UCSD-AML1 (cell line): ENCODE results near the gene STAT4.

Experiments used
- DNase-seq: peaks from one replicate; lab custom pipeline; 2025; ENCODE audit not compliant: unreplicated experiment; lab: John Stamatoyannopoulos, UW

The STAT4 gene

DNA sequence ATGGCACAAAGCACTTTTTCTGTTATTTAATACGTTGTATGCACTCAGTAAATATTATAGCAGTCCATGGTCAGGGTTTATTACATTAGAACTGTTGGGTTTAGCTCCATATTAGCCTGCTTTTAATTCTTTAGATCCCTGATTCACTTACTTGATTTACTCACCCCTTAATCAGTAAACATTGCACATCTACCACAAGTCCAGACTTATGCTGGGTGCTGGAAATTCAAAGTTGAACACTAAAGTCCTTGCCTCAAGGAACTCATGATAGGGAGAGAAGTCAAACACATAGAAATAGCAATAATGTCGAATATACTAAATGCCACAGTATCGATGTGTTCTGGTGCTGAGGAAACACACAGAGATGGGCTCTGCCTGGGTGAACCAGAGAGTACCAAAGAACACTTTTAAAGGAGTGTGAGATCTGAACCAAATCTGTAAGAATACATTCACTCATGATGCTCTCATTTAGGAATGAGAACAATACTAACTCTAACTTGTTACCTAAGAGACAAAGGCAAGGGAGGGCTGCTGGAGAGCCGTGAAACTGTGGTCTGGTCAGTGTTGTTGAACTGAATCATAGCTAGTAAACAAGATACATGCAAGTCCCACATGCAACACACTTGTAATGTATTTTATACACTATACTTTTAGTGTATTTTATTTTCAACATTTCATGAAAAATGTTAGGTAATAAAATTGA lies 4.9 kb downstream of the STAT4 start:
- no peak for DNase-seq

DNA sequence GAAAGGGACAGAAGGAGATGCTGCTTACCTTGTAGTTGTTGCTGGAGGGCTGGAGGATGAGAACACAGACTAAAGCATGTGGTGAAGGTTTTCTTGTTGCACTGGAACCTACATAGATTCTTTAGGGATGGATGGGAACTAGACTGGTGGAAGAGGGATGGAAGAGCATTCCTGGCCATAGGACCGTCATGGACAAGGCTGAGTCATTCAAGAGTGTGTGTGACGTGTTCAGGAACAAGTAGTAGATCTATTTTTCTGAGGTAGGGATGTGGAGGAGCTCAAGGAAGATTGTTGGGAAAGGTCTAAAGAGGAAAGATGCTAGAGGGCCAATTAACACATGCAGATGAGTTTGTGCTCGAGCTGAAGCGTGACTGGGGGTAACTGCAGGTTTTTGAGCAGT lies 6.6 kb downstream of the STAT4 start:
- no peak for DNase-seq

DNA sequence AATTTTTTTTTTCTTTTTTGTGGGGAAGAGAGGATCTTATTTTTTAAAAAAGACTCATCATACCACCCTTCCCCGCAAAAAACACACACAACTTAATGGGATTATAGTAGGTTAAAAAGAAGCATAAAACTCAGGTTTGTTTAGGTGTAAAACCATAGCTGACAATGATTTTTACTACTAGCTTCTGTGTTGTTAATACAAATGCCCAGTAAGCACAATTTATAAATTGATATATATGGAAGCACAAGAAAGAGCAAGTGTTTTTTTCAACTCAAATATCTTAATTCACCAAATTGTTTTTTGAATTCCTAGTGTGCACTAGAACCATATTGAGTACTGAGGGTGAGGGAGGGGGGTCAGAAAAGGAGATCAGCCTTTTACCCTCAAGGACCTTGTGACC lies 7.0 kb downstream of the STAT4 start:
- no peak for DNase-seq

DNA sequence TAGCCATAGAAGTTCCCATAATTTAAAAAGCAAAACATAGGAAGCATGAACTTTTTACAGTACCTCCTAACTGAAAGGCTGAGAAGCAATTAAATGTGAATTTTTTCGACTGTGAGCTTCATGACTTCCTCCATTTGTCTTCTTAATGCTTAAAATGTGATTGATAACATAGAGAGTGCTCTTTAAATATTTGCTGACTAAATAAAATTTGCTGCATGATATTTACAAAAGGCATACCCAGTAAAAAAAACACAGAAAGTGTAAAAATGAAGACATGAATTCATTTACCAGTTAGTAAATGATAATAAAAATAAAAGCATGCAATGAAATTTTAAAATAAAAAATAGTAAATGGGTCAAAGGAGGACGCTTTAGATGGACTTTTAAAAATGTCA lies 21.9 kb downstream of the STAT4 start:
- DNase-seq = no peak

DNA sequence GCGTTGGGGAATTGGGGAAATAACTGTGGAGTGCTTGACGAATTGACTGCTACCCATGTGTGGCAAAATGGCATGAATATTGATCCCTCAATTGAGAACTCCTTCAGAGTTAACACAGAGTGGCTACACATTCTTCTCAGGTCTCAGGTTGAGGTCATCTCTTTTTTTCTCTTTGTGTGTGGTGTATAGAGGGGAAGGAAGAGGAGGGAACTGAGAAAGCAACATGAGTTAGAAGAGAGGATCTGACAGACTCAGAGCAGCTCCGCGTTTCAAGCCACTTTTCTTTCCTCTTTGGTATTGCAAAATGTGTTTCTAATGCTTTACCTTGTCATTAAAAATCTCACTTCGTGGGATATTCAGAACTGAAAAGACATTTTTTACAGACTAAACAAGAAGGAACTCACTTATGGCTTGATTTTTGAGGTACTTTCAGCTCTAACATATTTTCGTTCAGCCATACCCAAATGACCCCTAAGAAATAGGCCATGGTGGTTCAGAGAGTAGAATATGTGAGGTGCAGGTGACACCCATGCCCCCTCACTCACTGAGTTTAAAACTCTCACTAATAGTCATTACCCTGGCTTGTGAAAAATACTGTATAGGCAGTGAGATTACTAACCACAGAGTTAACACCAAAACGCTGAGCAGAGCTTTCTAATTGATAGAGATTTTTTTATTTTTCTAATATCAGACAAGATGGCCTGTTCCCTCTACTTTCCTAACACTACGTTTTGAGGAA lies 22.5 kb downstream of the STAT4 start:
- no peak for DNase-seq

DNA sequence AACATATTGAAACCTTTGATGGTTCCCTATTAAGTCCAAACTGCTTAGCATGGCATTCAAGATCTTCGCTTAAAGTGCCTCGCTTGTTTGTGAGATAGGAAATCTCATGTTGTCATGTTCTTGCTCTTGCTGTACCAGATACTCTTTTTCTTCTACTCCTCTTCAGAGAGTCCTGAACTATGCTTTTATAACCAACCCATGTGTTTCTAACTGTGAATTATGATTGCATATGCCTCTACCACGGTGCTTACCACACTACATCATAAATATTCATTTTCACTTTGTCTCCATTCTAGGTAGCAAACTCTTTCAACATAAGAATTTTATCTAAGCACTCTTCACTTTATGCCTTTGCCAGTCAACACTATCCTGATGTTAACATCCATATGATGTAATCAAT lies 23.6 kb downstream of the STAT4 start:
- no peak for DNase-seq

DNA sequence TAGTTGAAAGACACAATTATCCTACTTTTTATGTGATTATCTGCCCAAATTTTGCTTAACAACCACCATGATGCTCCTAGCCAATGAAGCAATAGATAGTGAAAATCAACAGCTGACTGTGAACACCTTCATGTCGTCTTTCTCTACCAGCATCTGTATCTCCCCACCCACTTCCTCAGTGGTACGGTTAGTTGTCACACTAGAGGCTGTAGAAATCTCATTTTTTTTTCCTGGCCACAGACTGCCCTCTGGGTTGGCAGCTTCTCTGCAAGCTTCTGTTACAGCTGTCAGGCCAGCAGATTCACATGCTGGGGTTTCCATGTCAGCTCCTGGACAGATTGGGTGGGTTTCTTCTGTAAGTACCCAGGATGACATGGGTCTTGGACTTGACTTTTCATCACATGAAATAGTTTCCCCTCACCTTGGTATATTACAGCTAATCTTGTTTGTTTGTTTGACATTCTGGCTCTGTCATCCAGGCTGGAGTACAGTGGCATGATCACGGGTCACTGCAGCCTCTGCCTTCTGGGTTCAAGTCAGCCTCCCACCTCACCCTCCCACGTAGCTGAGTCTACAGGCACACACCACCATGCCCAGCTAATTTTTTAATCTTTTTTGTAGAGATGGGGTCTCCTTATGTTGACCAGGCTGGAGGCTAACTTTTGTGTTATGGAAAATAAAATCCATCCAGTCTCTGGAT lies 24.3 kb downstream of the STAT4 start:
- DNase-seq = no peak

DNA sequence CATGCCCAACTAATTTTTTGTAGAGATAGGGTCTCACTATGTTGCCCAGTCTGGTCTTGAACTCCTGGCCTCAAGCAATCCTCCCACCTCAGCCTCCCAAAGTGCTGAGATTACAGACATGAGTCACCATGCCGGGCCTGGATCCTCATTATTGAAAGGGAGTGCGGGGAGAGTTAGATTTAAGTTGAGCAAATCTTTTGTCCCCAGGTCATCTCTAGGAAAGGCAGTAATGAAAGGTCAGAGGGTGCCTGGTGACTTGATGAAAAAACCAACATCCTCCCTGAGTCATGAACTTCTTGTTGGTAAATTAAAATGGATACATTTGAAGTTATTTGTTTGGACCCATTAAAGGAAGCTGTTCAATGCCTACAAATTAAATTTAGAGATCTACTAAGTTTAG lies 25.1 kb downstream of the STAT4 start:
- no peak for DNase-seq

DNA sequence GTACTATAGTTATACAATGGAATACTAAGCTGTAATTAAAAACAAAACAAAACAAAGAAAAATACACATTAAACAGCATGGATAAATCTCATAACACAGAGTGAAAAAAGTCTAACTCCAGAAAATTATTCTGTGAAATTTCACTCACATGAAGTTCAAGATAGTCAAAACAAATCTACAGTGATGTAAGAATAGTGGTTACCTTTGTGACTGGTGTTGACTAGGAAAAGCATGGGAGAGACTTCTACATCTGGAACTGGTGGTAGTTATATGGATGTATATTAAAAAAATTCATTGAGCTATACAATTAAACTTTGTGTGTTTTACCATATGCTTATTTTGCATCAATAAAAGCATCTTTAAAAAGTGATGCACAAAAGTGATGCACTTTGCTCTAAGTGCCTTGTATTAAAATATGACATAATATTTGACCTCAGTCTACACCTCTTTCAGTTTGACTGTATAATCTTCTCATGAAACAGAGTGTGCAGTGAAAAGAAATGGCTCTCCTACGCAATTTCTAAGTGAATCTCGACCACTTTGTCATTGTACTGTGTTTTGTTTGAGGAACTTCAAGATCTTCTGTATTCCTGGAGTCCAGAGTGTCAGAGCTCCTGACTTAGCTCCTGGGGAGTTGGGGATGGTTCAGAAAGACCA lies 28.0 kb downstream of the STAT4 start:
- DNase-seq = no peak

DNA sequence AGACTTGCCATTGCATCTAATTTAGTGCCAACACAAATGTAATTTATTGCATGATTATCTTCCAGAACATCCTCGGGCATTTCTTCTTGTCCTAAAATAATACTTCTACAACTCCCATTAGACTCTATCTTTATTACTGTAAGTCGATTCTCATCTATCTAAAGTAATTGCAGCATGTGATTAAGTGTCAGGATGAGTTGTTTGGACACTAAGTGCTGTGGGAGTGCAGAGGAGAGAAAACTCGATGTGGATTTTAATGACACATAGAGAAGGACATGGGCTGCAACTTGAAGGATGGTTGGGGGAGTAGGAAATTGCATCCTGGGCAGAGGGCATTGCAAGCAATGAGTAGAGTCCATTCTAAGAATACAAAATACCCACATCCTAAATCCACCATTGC lies 33.5 kb downstream of the STAT4 start:
- no peak for DNase-seq

DNA sequence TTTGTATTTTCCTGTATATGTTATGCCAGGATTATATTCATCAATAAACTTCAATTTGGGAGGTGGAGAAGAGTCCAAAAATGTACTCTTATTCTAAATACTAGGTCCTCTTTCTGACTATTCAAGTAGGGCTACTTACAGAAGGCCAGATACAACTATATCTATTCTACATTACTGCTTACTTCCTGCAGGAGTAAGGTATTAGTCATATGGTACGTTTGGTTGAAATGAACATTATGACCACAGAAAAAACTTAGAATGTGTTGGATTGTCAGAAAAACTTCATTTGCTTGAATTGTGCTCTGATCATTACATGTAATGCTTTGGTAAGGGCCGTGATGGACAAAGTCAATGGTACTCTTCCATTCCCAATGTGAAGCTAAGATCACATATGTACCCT lies 35.0 kb downstream of the STAT4 start:
- no peak for DNase-seq

DNA sequence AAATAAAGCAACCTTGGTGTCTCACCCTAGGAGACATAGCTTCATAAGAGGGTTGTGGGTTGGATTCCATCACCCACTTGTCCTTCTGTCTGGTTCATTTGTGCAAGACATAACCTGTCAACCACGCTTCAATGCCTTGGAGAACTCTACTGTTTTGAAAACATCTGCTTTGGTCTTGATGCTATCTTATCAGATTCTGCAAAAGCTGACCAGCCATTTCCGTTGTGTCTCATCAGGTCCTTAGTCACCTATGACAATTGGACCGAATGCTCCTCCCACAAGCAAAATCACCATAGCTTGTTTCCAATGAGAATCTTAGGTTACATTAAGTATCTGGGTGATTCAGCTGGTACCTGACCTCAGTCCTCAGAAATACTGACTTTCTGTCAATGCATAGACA lies 35.4 kb downstream of the STAT4 start:
- DNase-seq = no peak

DNA sequence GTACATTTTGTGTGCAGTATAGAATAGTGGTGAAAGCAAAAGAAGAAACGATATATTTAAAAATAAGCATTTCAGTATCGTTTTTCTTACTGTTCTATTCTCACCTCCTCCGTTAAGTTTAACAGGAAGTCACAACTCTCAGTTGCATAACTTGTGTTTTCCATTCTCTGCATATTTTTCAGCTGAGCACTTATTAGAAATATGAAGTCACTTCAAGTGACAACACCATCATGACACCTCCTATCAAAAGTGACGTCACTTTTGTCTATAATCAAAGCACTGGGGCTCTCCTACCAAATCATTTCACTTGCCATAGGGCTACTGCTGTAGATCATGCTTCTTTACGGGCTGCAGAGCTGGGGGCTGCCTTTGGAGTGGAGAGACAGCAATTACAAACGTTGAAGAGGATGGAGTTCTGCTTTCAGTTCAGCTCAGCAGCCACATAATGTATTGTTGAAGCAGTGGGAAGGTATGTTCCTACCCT lies 36.3 kb downstream of the STAT4 start:
- no peak for DNase-seq

DNA sequence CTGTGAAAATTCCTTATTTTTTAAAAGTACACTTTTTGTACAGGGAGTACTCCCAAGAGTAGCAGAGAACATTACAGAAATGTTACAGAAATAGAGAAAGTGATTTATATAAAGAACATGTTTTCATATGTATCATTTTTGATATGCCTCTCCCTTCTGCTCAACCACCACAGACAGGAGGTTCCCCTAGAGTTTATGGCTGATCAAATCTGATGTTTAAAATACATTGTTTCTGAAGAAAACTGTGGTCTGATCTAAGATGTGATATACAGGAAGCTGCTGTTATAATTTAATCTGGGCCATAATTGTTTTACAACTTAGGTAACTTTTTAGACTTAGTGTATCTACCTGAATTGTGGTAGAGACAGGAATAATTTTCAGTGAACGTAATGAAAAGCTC lies 37.0 kb downstream of the STAT4 start:
- no peak for DNase-seq

DNA sequence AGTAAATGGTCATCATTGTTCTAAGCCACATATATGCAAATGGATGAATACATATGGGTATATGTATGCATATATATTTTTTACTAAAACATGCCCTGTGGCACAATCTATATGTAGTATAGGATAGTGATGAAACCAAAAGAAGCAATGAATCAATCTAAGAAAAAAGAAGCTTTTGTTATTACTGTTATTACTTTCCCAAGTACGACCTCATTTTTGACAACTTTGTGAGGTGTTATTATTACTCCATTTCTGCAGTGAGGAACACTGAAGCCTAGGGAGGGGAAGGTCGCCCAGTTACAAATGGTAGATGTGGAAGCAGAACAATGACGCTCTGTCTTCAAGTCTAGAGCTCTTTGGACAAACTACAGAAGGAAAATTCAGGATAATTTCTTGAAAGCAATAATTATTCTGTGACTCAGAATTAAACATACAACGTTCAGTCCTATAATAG lies 38.3 kb downstream of the STAT4 start:
- no peak for DNase-seq

DNA sequence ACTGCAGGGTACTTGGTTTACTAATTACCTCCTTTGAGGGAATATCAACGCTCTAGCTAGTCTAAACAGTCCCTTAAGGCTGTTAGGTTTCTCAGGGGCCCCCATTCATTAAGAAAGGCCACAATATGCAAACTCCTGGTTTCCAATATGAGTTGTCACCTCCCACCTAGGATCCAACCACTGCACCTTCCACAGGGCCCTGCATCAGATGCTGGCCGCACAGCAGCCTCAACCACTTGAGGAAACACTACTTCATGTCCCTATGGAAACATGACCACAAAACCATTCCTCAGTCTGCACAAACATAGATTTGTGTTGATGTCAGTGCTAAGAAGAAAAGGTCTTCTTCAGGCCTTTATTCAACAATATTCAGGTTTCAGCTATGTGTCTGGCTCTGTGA lies 40.9 kb downstream of the STAT4 start:
- no peak for DNase-seq

DNA sequence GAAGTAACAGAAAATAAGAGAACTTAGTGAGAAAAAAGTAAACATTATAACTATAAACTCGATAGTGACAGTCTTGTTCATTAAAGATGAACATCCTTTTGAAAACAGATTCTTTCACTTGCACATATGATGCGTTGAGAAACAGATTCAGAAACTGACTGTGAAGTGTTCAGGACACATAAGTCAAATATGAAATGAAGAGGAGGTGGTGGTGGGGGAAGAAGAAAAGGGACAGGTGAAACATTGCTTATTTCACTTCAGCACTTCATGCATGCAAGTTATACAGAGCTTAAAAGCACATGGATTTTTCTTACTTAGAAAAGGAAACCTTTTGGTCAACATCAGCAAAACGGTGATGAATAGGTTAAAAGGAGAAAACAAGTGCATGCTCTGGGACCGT lies 42.5 kb downstream of the STAT4 start:
- DNase-seq = no peak

DNA sequence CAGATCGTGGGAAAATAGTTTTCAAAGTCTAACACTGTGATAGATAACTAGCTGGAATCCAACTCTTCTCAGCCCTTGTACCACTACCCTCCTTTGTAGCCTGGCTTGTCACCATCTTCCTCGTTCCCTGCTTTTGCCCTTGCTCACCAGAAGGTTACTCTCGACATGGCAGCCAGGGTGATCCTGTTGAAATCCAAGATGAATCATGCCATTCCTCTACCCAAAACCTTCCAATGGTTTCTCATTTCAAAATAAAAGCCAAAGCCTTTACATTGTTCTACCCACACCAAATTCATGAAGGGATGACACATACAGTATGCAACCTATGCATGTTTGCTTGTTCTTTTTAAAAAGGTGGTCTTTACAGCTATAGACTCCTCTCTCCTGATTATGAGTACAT lies 45.7 kb downstream of the STAT4 start:
- DNase-seq = no peak

DNA sequence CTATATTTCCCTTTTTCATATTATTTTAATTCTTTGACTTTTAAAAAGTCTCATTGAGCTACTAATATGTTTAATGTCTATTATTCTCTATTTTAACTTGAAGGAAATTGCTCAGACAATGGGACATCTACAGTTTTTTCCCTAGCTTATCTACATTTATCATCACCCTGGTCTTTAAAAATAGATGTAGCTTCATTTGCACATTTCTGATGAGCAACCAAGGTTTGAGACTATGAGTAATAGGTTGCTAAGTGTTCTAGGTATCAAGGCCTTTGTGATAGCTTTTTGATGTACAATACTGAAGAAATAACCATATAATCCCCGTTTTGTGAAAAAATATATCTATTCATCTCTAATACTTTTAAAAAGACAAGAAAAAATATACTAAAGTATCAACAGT lies 47.0 kb downstream of the STAT4 start:
- no peak for DNase-seq

DNA sequence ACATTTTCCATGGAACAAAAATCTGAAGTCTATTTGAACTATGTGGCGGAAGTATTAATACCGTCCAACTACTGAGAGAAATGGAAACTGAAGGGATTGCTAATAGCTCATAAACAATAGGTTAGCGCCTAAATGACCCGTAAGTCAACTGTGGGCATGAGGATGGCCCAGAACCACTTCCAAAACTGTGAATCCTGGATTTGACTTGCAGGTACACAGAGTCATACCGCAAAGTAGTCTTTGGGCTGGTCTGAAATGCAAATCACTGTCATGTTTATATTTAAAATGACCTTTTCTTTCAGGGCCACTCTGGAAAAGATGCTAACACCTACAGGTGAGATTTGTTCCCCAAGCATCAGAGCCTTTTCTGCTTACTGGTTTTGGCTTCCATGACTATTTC lies 50.6 kb downstream of the STAT4 start:
- DNase-seq = no peak

DNA sequence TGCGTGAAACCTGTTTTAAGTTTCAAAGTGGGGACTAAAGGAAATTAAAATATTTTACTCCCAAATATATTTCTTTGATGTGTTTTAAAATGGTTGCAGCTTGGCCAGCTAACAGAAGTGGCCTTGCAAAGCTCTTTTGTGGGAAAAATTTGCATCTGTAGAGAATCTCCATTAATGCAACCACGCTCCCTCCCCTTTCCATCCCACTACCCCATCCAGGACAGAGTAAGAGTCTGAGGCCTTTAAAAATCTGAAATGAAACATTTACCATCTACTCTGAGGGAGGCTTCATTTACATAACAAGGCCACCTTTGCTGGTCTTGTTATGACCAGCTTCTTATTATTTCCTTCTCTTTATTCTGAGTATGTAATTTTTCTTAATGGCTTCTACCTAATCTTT lies 63.5 kb downstream of the STAT4 start:
- no peak for DNase-seq

DNA sequence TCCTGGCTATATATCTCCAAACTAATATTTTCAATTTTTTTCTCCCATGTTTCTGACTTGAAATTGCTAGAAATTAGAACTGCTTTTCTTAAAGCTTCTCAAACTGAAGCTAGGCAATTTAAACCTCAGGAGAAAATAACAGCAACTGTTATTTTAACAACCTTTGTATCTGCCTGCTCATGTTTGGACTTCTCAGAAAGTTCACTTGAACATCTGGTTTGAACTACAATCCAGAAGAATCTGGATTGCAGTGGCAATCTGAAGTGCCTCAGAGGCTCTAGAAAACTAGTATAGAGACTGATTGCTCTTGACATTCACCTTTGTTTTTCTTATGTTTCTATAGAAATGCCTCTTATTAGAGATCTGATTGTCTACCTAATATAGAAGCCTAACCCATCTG lies 64.1 kb downstream of the STAT4 start:
- DNase-seq = no peak
